Measurements from ENCODE around the gene PIK3C2G.

Gene PIK3C2G

DNA sequence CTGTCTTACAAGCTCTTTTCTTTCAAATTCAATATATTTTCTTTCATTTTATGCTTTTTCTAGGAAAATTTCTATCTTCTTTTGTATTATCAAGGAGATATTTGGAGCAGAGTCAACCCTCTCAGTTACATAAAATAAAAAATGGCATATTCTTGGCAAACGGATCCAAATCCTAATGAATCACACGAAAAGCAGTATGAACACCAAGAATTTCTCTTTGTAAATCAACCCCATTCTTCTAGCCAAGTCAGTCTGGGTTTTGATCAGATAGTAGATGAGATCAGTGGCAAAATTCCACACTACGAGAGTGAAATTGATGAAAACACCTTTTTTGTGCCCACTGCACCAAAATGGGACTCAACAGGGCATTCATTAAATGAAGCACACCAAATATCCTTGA, 20.6 kb downstream of the PIK3C2G start:
- Histone ChIP-seq H3K4me1 (ENCODE audit: insufficient read depth, low read length) (no peaks in the 10 kb centered on the region), H3K27ac (ENCODE audit: low read length) (no peak overlapping the region), H2AFZ (ENCODE audit: low read depth, low read length) (no peak overlapping the region), H3K4me2 (ENCODE audit: insufficient read depth, low read length) (no peak overlapping the region), H3K79me2 (ENCODE audit: insufficient read depth, low read length) (no peaks in the 10 kb centered on the region), H3K9ac (ENCODE audit: low read depth, low read length) (no peak overlapping the region), H3K27me3 (ENCODE audit: insufficient read depth, low read length, poor library complexity) (no peaks in the 10 kb centered on the region), H3K9me3 (ENCODE audit: insufficient read depth, low read length, severe bottlenecking) (no peaks in the 10 kb centered on the region), H4K20me1 (ENCODE audit: insufficient read depth, low read length) (no peaks in the 10 kb centered on the region), H3K4me3 (ENCODE audit: low read depth in 1 of 2, low read length in 2 of 2) (no peak overlapping the region), H3K36me3 (ENCODE audit: insufficient read depth, low read length) (no peaks in the 10 kb centered on the region)
- no peak for DNase-seq
- ATAC-seq (ENCODE audit: insufficient read depth, low read depth): no peak
- no peak for TF ChIP-seq EZH2 (IDR thresholded peaks at IDR 0.05; ENCODE audit: borderline replicate concordance, low read depth, low read length, severe bottlenecking)
- TF ChIP-seq, protein P1, sequence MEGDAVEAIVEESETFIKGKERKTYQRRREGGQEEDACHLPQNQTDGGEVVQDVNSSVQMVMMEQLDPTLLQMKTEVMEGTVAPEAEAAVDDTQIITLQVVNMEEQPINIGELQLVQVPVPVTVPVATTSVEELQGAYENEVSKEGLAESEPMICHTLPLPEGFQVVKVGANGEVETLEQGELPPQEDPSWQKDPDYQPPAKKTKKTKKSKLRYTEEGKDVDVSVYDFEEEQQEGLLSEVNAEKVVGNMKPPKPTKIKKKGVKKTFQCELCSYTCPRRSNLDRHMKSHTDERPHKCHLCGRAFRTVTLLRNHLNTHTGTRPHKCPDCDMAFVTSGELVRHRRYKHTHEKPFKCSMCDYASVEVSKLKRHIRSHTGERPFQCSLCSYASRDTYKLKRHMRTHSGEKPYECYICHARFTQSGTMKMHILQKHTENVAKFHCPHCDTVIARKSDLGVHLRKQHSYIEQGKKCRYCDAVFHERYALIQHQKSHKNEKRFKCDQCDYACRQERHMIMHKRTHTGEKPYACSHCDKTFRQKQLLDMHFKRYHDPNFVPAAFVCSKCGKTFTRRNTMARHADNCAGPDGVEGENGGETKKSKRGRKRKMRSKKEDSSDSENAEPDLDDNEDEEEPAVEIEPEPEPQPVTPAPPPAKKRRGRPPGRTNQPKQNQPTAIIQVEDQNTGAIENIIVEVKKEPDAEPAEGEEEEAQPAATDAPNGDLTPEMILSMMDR (IDR thresholded peaks at IDR 0.05; ENCODE audit: borderline replicate concordance, extremely low read depth, low read length, poor library complexity, severe bottlenecking): no peak

DNA sequence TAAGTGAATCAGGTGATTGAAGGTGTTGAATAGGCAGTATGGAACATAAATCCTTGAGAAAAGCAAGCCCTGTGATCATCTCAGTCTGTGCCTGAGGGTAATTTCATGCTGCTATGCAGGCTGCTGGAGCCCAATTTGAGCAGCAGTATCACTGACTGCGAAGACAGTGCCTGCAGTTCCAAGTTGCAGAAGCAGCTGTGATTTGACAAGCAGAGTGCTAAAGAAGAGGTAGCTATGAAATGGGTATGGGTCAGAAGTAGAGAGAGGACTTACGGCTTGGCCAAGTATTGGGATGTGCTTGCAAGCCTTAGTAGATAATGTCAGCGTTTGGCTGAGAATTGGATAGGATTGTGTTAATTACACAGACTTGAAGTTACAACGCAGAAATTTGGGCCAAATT, 22.5 kb downstream of the PIK3C2G start:
- H2AFZ ChIP-seq (ENCODE audit: low read depth, low read length): no peak overlapping the region
- no peak for TF ChIP-seq EZH2 (IDR thresholded peaks at IDR 0.05; ENCODE audit: borderline replicate concordance, low read depth, low read length, severe bottlenecking)
- TF ChIP-seq, protein P1 (IDR thresholded peaks at IDR 0.05; ENCODE audit: borderline replicate concordance, extremely low read depth, low read length, poor library complexity, severe bottlenecking): no peak

DNA sequence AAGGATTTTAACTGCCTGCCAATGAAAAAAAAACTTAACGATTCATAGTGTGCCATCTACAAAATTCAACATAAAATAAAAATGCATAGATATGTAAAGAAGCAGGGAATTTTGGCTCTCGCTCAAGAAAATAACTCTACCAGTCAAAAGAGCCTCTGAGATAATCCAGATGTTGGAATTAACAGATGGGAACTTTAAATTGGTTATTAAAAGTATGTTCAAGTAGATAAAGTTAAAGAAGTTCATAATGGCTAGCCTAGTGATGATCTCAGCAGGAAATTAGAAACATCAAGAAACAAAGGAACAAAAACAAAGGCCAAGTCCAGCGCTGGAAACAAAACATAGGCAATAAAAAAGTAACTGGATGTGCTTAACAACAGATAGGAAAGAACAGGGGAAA, 23.1 kb downstream of the PIK3C2G start:
- H3K27ac ChIP-seq (ENCODE audit: low read length): no peak overlapping the region
- no peak overlapping the region for H2AFZ ChIP-seq (ENCODE audit: low read depth, low read length)
- H3K79me2 ChIP-seq (ENCODE audit: insufficient read depth, low read length): no peaks in the 10 kb centered on the region
- no peak overlapping the region for H3K4me2 ChIP-seq (ENCODE audit: insufficient read depth, low read length)
- no peak for DNase-seq
- no peak overlapping the region for H3K9ac ChIP-seq (ENCODE audit: low read depth, low read length)
- no peak overlapping the region for H3K4me3 ChIP-seq (ENCODE audit: low read depth in 1 of 2, low read length in 2 of 2)
- H3K9me3 ChIP-seq (ENCODE audit: insufficient read depth, low read length, severe bottlenecking): no peaks in the 10 kb centered on the region
- TF ChIP-seq, protein P1 (IDR thresholded peaks at IDR 0.05; ENCODE audit: borderline replicate concordance, extremely low read depth, low read length, poor library complexity, severe bottlenecking): no peak
- TF ChIP-seq EZH2 (IDR thresholded peaks at IDR 0.05; ENCODE audit: borderline replicate concordance, low read depth, low read length, severe bottlenecking): no peak
- ATAC-seq (ENCODE audit: insufficient read depth, low read depth): no peak
- H4K20me1 ChIP-seq (ENCODE audit: insufficient read depth, low read length): no peaks in the 10 kb centered on the region
- no peaks in the 10 kb centered on the region for H3K4me1 ChIP-seq (ENCODE audit: insufficient read depth, low read length)
- H3K27me3 ChIP-seq (ENCODE audit: insufficient read depth, low read length, poor library complexity): no peaks in the 10 kb centered on the region
- H3K36me3 ChIP-seq (ENCODE audit: insufficient read depth, low read length): no peaks in the 10 kb centered on the region

More for the DNA sequence above, 22.5 kb downstream of the PIK3C2G start:
- Histone ChIP-seq H3K4me1 (ENCODE audit: insufficient read depth, low read length) (no peaks in the 10 kb centered on the region), H3K9ac (ENCODE audit: low read depth, low read length) (no peak overlapping the region), H3K79me2 (ENCODE audit: insufficient read depth, low read length) (no peaks in the 10 kb centered on the region), H3K9me3 (ENCODE audit: insufficient read depth, low read length, severe bottlenecking) (no peaks in the 10 kb centered on the region), H3K36me3 (ENCODE audit: insufficient read depth, low read length) (no peaks in the 10 kb centered on the region), H3K27me3 (ENCODE audit: insufficient read depth, low read length, poor library complexity) (no peaks in the 10 kb centered on the region), H3K27ac (ENCODE audit: low read length) (no peak overlapping the region), H3K4me2 (ENCODE audit: insufficient read depth, low read length) (no peak overlapping the region), H3K4me3 (ENCODE audit: low read depth in 1 of 2, low read length in 2 of 2) (no peak overlapping the region), H4K20me1 (ENCODE audit: insufficient read depth, low read length) (no peaks in the 10 kb centered on the region)
- DNase-seq (no peak), ATAC-seq (ENCODE audit: insufficient read depth, low read depth) (no peak)

DNA sequence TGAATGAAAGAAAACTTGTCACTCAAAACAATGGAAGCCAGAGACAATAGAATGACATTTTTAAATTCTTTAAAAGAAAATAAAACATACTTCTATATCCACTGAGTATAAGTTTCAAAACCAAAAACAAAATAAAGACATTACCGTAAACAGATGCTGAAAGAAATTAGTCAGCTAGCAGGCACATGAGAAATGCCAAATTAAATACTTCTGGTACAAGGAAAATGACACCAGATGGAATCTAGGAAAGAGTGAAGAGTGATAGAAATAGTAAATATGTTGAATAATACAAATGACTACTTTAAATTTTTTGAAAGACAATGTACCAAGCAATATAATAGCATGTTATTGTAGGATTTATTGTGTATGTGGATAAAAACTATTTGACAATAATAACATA, 23.8 kb downstream of the PIK3C2G start:
- Histone ChIP-seq H3K4me2 (ENCODE audit: insufficient read depth, low read length) (no peak overlapping the region), H3K27ac (ENCODE audit: low read length) (no peak overlapping the region), H3K9me3 (ENCODE audit: insufficient read depth, low read length, severe bottlenecking) (no peaks in the 10 kb centered on the region), H2AFZ (ENCODE audit: low read depth, low read length) (no peak overlapping the region), H3K27me3 (ENCODE audit: insufficient read depth, low read length, poor library complexity) (no peaks in the 10 kb centered on the region), H3K79me2 (ENCODE audit: insufficient read depth, low read length) (no peaks in the 10 kb centered on the region), H3K4me3 (ENCODE audit: low read depth in 1 of 2, low read length in 2 of 2) (no peak overlapping the region), H3K4me1 (ENCODE audit: insufficient read depth, low read length) (no peaks in the 10 kb centered on the region), H4K20me1 (ENCODE audit: insufficient read depth, low read length) (no peaks in the 10 kb centered on the region), H3K9ac (ENCODE audit: low read depth, low read length) (no peak overlapping the region), H3K36me3 (ENCODE audit: insufficient read depth, low read length) (no peaks in the 10 kb centered on the region)
- ATAC-seq (ENCODE audit: insufficient read depth, low read depth) (no peak), DNase-seq (no peak)
- no peak for TF ChIP-seq EZH2 (IDR thresholded peaks at IDR 0.05; ENCODE audit: borderline replicate concordance, low read depth, low read length, severe bottlenecking)
- TF ChIP-seq, protein P1 (IDR thresholded peaks at IDR 0.05; ENCODE audit: borderline replicate concordance, extremely low read depth, low read length, poor library complexity, severe bottlenecking): no peak

Data from DND-41 (cell line).